Type B pancreatic cell (in vitro differentiated cells): ENCODE results near the gene HAPLN3. TPM values are rescaled to one million over a fixed set of nuclear protein-coding genes. Genes with fewer than 3 reads are reported as not detected.

Experiments
- DNase-seq: peaks from one replicate; pipeline ENCODE4 v3.0.0; 2021; ENCODE audit warnings: mixed read lengths; ENCODE audit not compliant: unreplicated experiment; ENCODE audit errors: extremely low spot score
- H3K27ac Mint-ChIP-seq: 2 replicates; pipeline ENCODE4 v1.8.0; 2021; ENCODE audit warnings: mild to moderate bottlenecking, mixed read lengths
- H3K27me3 Mint-ChIP-seq: 2 replicates; pipeline ENCODE4 v1.8.0; 2021; ENCODE audit warnings: mixed read lengths
- H3K36me3 Mint-ChIP-seq: 2 replicates; pipeline ENCODE4 v1.8.0; 2021; ENCODE audit warnings: mixed read lengths
- H3K4me1 Mint-ChIP-seq: one replicate; pipeline ENCODE4 v1.8.0; 2021; ENCODE audit warnings: mixed read lengths; ENCODE audit not compliant: unreplicated experiment
- H3K4me3 Mint-ChIP-seq: 2 replicates; pipeline ENCODE4 v1.8.0; 2021; ENCODE audit warnings: mild to moderate bottlenecking, mixed read lengths
- H3K9me3 Mint-ChIP-seq: 2 replicates; pipeline ENCODE4 v1.8.0; 2021; ENCODE audit warnings: mixed read lengths
- total RNA-seq: library from RNA; stranded (reverse); gene quantifications from 2 replicates; pipeline ENCODE4 v1.2.1, GENCODE V29; 2021; ENCODE audit warnings: low replicate concordance
- TF ChIP-seq, protein P1 (sequence below): fragments of 200-600 bp; sonication (generic); conservative IDR thresholded peaks from 2 replicates; pipeline ENCODE4 v1.5.0; 2021; ENCODE audit warnings: antibody characterized with exemption, mild to moderate bottlenecking

HAPLN3 gene
- total RNA-seq, 1 donor from 2014 or later, result 10.4 TPM

GRCh38 chr15:88904624-88905327 is 9.4 kb upstream of the HAPLN3 start:
- TF ChIP-seq, protein P1, sequence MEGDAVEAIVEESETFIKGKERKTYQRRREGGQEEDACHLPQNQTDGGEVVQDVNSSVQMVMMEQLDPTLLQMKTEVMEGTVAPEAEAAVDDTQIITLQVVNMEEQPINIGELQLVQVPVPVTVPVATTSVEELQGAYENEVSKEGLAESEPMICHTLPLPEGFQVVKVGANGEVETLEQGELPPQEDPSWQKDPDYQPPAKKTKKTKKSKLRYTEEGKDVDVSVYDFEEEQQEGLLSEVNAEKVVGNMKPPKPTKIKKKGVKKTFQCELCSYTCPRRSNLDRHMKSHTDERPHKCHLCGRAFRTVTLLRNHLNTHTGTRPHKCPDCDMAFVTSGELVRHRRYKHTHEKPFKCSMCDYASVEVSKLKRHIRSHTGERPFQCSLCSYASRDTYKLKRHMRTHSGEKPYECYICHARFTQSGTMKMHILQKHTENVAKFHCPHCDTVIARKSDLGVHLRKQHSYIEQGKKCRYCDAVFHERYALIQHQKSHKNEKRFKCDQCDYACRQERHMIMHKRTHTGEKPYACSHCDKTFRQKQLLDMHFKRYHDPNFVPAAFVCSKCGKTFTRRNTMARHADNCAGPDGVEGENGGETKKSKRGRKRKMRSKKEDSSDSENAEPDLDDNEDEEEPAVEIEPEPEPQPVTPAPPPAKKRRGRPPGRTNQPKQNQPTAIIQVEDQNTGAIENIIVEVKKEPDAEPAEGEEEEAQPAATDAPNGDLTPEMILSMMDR, result peak; percentile 99
- Mint-ChIP-seq H3K36me3 (peaks cover 6% of the 10 kb centered on the region), H3K27ac (peak overlapping the region; percentile 33)

GRCh38 chr15:88904257-88904623 is 8.9 kb upstream of the HAPLN3 start:
- TF ChIP-seq, protein P1, result no peak
- no peak overlapping the region for H3K4me3 Mint-ChIP-seq
- DNase-seq, result no peak
- H3K27ac Mint-ChIP-seq, result no peak overlapping the region
- H3K27me3 Mint-ChIP-seq, result no peaks in the 10 kb centered on the region
- H3K9me3 Mint-ChIP-seq, result no peaks in the 10 kb centered on the region
- H3K4me1 Mint-ChIP-seq, result peaks cover 12% of the 10 kb centered on the region
- peaks cover 3% of the 10 kb centered on the region for H3K36me3 Mint-ChIP-seq

More at GRCh38 chr15:88904624-88905327, 9.4 kb upstream of the HAPLN3 start:
- no peaks in the 10 kb centered on the region for H3K9me3 Mint-ChIP-seq
- no peak overlapping the region for H3K4me3 Mint-ChIP-seq
- peak; percentile 83 for DNase-seq
- H3K27me3 Mint-ChIP-seq, result no peaks in the 10 kb centered on the region
- H3K4me1 Mint-ChIP-seq, result peaks cover 17% of the 10 kb centered on the region

DNA sequence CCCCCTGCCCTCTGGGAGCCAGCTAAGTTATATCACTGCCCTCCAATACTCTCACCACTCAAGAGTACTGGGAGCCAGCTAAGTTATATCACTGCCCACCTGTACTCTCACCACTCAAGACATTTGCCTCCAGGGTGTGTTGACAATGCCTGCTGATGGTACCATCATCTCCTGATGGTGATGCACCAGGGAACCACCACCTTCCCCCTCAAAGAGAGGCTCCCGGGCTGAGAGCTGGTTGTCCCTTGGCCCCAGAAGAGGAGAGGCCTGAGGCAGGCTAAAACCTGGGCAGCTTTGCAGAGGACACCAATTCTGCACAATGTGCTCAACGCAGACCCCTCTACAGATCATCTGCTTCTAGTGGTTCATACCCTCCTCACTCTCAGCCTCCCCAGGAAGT is 7.5 kb upstream of the HAPLN3 start:
- TF ChIP-seq, protein P1, result no peak
- H3K36me3 Mint-ChIP-seq, result peaks cover under 1% of the 10 kb centered on the region
- no peaks in the 10 kb centered on the region for H3K9me3 Mint-ChIP-seq
- peaks cover 12% of the 10 kb centered on the region for H3K4me1 Mint-ChIP-seq
- H3K27me3 Mint-ChIP-seq, result no peaks in the 10 kb centered on the region
- H3K27ac Mint-ChIP-seq, result no peak overlapping the region
- no peak overlapping the region for H3K4me3 Mint-ChIP-seq
- DNase-seq, result no peak

- Mint-ChIP-seq H3K4me1 (peaks cover 17% of the 10 kb centered on the region), H3K4me3 (no peak overlapping the region), H3K36me3 (no peaks in the 10 kb centered on the region), H3K27me3 (no peaks in the 10 kb centered on the region), H3K9me3 (no peaks in the 10 kb centered on the region), H3K27ac (no peak overlapping the region)
- TF ChIP-seq, protein P1, result no peak
- DNase-seq, result no peak
Measured at GRCh38 chr15:88902221-88902835, 7.0 kb upstream of the HAPLN3 start.

GRCh38 chr15:88901508-88902220 is 6.3 kb upstream of the HAPLN3 start:
- H3K36me3 Mint-ChIP-seq, result no peaks in the 10 kb centered on the region
- H3K27ac Mint-ChIP-seq, result no peak overlapping the region

More at GRCh38 chr15:88901508-88902220, 6.3 kb upstream of the HAPLN3 start:
- no peaks in the 10 kb centered on the region for H3K9me3 Mint-ChIP-seq
- TF ChIP-seq, protein P1, result no peak
- no peaks in the 10 kb centered on the region for H3K27me3 Mint-ChIP-seq
- no peak overlapping the region for H3K4me3 Mint-ChIP-seq
- DNase-seq, result no peak
- H3K4me1 Mint-ChIP-seq, result peaks cover 22% of the 10 kb centered on the region
